ENCODE results near the gene FAF2.
"Not testable (repeated sequence)": the region's sequence is repeated elsewhere in the genome, so short reads cannot be mapped to it uniquely, and the experiment has no call there.

FAF2 gene

DNA sequence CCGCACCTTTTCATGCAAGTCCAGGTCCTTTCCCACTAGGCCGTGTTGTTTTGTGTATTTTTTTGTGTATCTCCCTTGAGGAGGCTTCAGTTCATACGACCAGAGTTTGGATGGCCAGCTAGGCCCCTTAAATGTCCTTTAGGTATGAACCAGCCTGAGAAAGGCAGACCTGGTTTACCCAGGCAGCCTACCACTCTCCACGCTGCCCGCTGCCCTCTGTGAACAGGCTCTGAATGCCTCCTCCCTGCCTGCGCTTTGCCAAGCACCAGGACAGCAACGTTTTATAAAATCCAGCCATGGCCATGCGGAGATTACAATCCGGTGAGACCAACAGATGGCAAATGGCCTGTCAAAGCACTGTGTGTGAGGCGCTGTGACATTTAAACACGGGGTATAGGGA is 31.2 kb upstream of the FAF2 start:
- DNase-seq (ENCODE audit: low spot score) = no peak

GRCh38 chr5:176418251-176418650 is 29.9 kb upstream of the FAF2 start:
- DNase-seq (ENCODE audit: low spot score) = no peak

DNA sequence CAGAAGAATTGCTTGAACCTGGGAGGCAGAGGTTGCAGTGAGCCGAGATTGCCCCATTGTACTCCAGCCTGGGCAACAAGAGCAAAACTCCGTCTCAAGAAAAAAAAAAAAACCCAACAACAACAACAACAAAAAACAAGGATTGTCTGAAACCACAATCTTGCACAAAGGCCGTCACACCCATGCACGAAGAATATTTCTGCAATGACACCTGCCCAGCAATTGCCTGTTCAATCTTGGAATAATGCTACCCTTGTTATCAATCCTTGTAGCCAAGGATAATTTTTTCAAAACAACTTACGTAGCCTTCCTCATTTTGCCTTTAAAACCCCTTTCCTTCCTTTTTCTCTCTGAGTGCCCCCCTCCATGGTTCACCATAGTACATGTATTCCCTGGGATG is 28.1 kb upstream of the FAF2 start:
- DNase-seq (ENCODE audit: low spot score) = no peak

- DNase-seq (ENCODE audit: low spot score) = no peak
Measured at GRCh38 chr5:176420972-176421544, 27.1 kb upstream of the FAF2 start.

GRCh38 chr5:176424181-176424580 is 24.0 kb upstream of the FAF2 start:
- DNase-seq (ENCODE audit: low spot score) = no peak

DNA sequence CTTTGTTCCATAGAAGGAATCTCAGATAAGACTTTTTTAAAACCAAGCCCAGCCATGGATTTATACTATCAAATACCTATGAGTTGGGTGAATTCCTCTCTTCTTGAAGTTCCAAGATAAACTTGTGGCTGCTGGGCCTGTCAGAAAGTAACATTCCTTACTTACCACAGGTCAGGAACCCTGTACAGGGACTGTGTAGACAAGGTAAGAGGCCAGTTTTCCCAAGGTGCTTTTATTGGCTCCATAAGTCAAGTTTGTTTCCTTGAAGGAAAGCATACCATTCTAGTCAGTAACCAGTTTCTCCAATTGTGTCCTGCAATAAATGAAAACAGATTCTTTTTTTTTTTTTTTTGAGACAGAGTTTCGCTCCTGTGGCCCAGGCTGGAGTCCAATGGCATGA is 23.0 kb upstream of the FAF2 start:
- DNase-seq (ENCODE audit: low spot score) = no peak

DNA sequence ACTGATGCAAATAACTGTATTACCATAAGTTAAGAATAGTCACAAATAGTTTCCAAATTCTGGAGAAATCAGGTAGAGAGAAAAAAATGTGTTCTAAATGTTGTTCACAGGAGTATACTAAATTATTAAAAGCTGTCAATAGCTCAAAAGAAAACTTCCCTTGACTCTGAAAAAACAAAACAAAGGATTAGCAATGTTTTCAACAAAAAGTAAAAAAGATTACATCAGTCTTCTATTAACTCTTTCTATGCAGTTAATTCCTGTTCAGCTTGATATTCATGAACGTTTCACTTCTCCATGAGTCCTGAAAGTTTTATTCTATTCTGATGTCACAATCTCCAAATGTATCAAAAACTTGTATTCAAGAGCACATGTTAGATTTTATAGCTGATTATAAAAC is 22.4 kb upstream of the FAF2 start:
- DNase-seq (ENCODE audit: low spot score) = no peak

DNA sequence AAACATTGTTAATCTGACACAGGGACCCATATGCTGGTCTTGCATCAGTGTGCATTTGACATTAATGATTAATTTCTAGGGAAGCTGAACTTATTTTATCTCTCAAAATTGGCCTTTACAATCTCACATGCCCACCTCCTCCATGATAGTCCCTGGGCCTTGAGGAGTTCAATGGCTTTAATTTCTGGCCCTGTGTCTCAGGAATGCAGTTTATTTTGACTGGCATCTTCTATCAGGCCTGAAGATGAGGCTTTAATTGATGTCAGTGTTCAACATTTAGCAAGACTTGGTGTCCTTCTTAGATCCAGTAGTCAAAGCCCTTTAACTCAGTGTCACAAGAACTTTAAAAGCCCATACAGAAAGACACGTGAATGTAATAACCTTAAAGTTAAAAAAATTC is 21.3 kb upstream of the FAF2 start:
- DNase-seq (ENCODE audit: low spot score) = no peak

GRCh38 chr5:176427971-176428370 is 20.2 kb upstream of the FAF2 start:
- DNase-seq (ENCODE audit: low spot score) = no peak

DNA sequence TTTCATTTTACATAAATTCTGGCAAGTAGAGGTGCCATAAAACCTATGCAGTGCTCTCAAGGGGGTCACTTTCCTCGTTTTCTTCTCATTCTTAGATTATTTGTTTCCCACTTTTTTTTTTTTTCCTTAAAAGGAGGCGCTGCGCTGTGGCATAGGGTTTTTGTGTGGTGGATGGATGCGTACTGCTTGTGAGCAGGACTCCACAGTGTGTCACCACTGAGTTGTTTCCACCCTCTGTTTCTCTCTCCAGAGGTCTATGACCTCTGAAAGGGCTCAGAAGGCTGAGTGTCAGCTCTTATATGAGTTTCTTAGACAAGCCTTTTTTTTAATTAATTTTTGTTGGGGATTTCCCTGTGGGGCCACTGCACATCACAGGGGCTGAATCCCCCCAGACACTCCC is 18.2 kb upstream of the FAF2 start:
- DNase-seq (ENCODE audit: low spot score) = peak; percentile 57

- DNase-seq (ENCODE audit: low spot score) = no peak
Measured at GRCh38 chr5:176432707-176433106, 15.5 kb upstream of the FAF2 start.

- no peak for DNase-seq (ENCODE audit: low spot score)
Measured at GRCh38 chr5:176436656-176437055, 11.5 kb upstream of the FAF2 start.

DNA sequence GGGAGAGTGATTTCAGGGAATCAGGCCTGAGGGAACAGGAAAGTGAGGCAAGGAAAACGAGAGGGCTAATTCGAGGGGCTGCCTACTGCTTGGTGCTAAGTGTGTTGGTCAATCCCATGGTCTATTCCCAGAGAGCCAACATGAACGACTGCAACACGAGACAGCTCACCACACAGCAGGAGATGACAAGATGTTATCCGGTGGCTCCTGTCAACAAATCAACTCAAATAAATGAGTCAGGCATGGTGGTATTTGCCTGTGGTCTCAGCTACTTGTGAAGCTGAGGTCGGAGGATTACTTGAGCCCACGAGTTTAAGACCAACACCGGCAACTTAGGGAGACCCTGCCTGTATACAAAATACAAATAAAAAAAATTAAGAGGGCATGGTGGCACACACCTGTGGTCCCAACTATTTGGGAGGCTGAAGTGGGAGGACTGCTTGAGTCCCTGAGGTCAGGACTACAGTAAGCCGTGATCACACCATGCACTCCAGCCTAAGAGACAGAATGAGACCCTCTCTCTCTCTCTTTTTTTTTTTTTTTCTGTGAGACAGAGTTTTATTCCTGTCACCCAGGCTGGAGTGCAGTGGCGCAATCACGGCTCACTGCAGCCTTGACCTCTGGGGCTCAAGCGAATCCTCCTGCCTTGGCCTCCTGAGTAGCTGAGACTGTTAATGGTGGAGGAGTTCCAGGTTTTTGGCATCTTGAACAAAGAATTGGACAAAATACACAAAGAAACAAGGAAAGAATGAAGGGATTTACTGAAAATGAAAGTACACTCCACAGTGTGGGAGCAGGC is 9.0 kb upstream of the FAF2 start:
- DNase-seq (ENCODE audit: low spot score) = peak; percentile 52

GRCh38 chr5:176440927-176441706 is 7.1 kb upstream of the FAF2 start:
- no peak for DNase-seq (ENCODE audit: low spot score)

DNA sequence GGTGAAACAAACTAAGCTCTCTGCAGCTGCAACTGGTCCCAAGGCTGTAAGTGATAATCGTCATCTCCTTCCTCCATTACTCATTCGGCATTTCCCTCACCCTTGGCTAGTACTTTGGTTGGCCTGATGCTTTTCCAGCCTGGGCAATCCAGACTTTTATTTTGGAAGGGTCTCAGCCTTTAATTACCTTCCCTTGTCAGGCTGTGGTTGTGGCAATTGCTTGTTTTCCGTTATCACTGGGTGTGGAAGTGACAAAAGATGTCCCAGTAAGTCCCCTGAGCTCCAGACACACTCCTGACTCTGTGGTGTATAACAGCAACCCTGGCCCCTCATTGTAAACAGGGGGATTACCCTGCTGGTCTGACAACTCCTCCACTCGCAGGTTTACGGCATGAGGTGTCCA is 6.3 kb upstream of the FAF2 start:
- peak; percentile 41 for DNase-seq (ENCODE audit: low spot score)

GRCh38 chr5:176442911-176443310 is 5.3 kb upstream of the FAF2 start:
- not testable (repeated sequence) for DNase-seq (ENCODE audit: low spot score)

GRCh38 chr5:176444742-176445141 is 3.4 kb upstream of the FAF2 start:
- no peak for DNase-seq (ENCODE audit: low spot score)

- DNase-seq (ENCODE audit: low spot score) = no peak
Measured at GRCh38 chr5:176446028-176446665, 2.0 kb upstream of the FAF2 start.

DNA sequence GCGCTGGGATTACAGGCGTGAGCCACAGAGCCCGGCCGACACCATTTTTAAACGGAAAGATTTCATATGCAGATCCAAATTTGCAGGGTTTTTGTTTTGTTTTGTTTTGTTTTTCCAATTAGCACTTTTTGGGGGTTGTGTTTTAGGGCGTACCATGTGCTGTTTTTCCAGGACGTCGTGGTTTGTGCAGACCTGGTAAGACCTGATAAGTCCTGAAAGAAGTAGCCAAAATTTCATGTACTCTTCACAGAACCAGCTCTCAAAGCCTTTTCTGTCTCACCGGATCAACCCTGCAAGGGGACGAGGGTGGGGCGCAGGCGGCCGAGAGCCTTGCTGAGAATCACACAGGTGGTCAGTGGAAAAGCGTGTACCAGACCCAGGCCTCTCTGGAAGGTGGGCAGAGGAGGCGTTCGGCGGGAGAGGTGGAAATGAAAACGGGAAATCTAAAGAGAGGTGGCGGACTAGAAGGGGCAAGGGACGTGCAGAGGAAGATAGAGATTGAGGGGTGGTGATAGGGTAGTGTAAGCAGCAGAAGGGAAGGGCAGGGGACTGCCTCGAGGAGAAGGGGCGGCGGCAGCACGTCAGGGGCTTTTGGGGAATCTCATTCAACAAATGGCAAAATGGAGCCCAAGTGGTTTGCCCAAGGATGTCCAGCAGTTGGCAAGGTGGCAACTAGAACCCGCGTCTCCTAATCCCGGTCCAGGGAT is 1.1 kb upstream of the FAF2 start:
- no peak for DNase-seq (ENCODE audit: low spot score)

DNA sequence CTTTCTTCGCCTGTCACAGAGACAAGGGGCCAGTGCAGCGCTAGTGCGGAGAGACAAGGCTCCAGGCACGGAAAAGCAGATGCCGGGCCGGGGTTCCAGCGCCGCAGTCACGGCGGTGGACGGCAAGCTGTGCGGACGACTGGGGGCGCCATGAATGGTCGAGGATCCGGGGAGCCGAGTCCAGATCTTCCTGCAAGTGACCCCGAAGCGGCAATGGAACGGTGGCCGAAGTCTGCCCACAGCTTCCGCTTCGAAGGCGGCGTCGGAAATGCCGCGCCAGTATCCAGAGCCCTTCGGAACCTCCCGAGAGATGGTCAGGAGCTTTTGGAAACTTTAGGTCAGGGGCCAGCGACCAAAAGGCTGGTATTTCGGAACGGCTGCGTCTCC is 601 bp upstream of the FAF2 start:
- no peak for DNase-seq (ENCODE audit: low spot score)

DNA sequence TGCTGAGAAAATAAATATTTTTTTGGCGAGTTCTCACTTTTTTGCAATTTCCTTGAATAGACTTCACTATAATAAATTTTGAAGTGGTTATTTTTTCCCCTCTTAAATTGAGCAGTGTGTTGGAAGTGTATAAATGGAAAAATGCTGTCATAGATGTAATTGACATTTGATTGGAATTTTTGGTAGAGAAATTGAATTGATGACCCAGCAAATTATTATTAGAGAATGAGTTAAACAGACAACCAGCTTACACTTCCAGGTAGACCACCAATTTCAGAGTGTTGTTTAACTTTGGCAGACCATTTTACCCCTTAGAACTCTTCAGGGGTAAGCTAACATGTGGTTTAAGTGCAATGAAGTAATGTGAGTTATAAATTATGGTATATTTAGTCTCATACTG is 1.9 kb downstream of the FAF2 start:
- no peak for DNase-seq (ENCODE audit: low spot score)

GRCh38 chr5:176454724-176455394 is 6.7 kb downstream of the FAF2 start:
- DNase-seq (ENCODE audit: low spot score) = no peak
